Aorta (tissue), 5 donors: ENCODE measurements around the gene DYNC1H1. TPM values are rescaled to one million over a fixed set of nuclear protein-coding genes. Genes with fewer than 3 reads are reported as not detected.

Source experiments
- ATAC-seq: fragments of 200-7000 bp; cut with Tn5 transposase; one replicate; pipeline ENCODE4 v1.9.1; 2022; ENCODE audit warnings: moderate library complexity; ENCODE audit not compliant: low FRiP score
- DNase-seq, 2 donors: peaks; one replicate each; pipeline ENCODE4 v3.0.0-alpha.2; 2020
- H3K27ac ChIP-seq, 2 donors: one replicate each; pipeline ENCODE4 v1.5.1; 2013; ENCODE audit warnings: low read length in 2 of 2, mild to moderate bottlenecking in 2 of 2, moderate library complexity in 2 of 2, control low read depth in 1 of 2, inconsistent platforms in 1 of 2, low read depth in 1 of 2
- H3K27me3 ChIP-seq, 2 donors: one replicate each; pipeline ENCODE4 v1.6.1; 2013; ENCODE audit warnings: control low read depth in 1 of 2, low read length in 1 of 2, mild to moderate bottlenecking in 1 of 2, moderate library complexity in 1 of 2; ENCODE audit not compliant: insufficient read depth in 2 of 2, control insufficient read depth in 1 of 2
- H3K36me3 ChIP-seq, 2 donors: one replicate each; pipeline ENCODE4 v1.6.1; 2013; ENCODE audit warnings: control low read depth in 1 of 2, low read length in 1 of 2, mild to moderate bottlenecking in 1 of 2; ENCODE audit not compliant: insufficient read depth in 2 of 2, control insufficient read depth in 1 of 2
- H3K4me1 ChIP-seq, 2 donors: one replicate each; pipeline ENCODE4 v1.6.1; 2013; ENCODE audit warnings: low read length in 2 of 2, control low read depth in 1 of 2, mild to moderate bottlenecking in 1 of 2, moderate library complexity in 1 of 2; ENCODE audit not compliant: insufficient read depth in 2 of 2, control insufficient read depth in 1 of 2
- H3K4me3 ChIP-seq, 2 donors: one replicate each; pipeline ENCODE4 v1.5.1; 2013; ENCODE audit warnings: low read length in 2 of 2, control low read depth in 1 of 2, mild to moderate bottlenecking in 1 of 2
- H3K9me3 ChIP-seq: one replicate; pipeline ENCODE4 v1.6.1; 2013; ENCODE audit warnings: mild to moderate bottlenecking, low read length; ENCODE audit not compliant: control insufficient read depth
- WGBS, 2 donors: extraction: QIAGEN DNeasy Blood & Tissue Kit; methylation state at CpG; one replicate each; pipeline ENCODE4 v1.1.7; 2013; 5-methylcytosine and 5-hydroxymethylcytosine counted together
- intact Hi-C, 2 donors: fragments of 100-400 bp; cut with DNase I; formaldehyde crosslinking; loops; one replicate each; pipeline versions ENCODE4 v1.14.2 to v1.15.0; 2022
- polyA plus RNA-seq, 2 donors: library from polyadenylated mRNA; stranded (reverse); fragments of 200-250 nt; gene quantifications; one replicate each; pipeline ENCODE4 v1.2.3, GENCODE V29; 2013
- total RNA-seq, 2 donors: library from RNA; stranded (reverse); fragmentation: NEBNext Ultra II Directional; extraction: Animal tissue kit (Norgen Biotek cat#: 25700); gene quantifications; one replicate each; pipeline ENCODE4 v1.2.1, GENCODE V29; 2021
- donor health status: healthy with polysubstance abuse.
- donor health status: Bipolar disorder and iron deficiency.
- donor health status: DM: no; HTN: no; CAD: no.
- donor health status: DM: no; HTN: no; CAD: no.
- donor health status: DM: yes; HTN: yes; CAD: no.

The DYNC1H1 gene
- total and polyA plus RNA-seq, 4 donors: 26.5 to 481 (median 301) TPM

- Histone ChIP-seq H3K4me1 (no peaks in the 10 kb centered on the region), H3K27ac (no peak overlapping the region), H3K4me3 (no peak overlapping the region), H3K9me3 (no peaks in the 10 kb centered on the region), H3K27me3 (no peaks in the 10 kb centered on the region), H3K36me3 (peaks cover 5 to 24% of the 10 kb centered on the region in 2 donors)
- intact Hi-C loops: no loop called here
- no peak for DNase-seq
- WGBS, 2 donors: 90 to 91% methylated on average over 9 of the region's 9 CpGs
- no peak for ATAC-seq
Measured at GRCh38 chr14:102026934-102027333, 62.6 kb downstream of the DYNC1H1 start.

GRCh38 chr14:102027951-102028350, 63.6 kb downstream of the DYNC1H1 start:
- Histone ChIP-seq H3K9me3 (no peaks in the 10 kb centered on the region), H3K27me3 (no peaks in the 10 kb centered on the region), H3K4me1 (no peaks in the 10 kb centered on the region), H3K4me3 (no peak overlapping the region), H3K36me3 (peaks cover 5 to 24% of the 10 kb centered on the region in 2 donors), H3K27ac (no peak overlapping the region)
- DNase-seq (no peak), ATAC-seq (no peak)
- intact Hi-C loops: no loop called here
- 86 to 90% methylated on average over 6 of the region's 6 CpGs for WGBS, 2 donors

GRCh38 chr14:102028733-102029132, 64.4 kb downstream of the DYNC1H1 start:
- ATAC-seq: no peak
- WGBS, 2 donors: 49 to 53% methylated on average over 3 of the region's 3 CpGs

GRCh38 chr14:102029956-102030355, 65.6 kb downstream of the DYNC1H1 start:
- intact Hi-C loops: no loop called here
- DNase-seq: no peak
- ATAC-seq: no peak
- H3K27ac ChIP-seq: no peak overlapping the region
- no peaks in the 10 kb centered on the region for H3K27me3 ChIP-seq
- no peaks in the 10 kb centered on the region for H3K4me1 ChIP-seq
- H3K4me3 ChIP-seq: no peak overlapping the region
- WGBS, 2 donors: 72 to 76% methylated on average over 2 of the region's 2 CpGs
- peaks cover 6 to 30% of the 10 kb centered on the region in 2 donors for H3K36me3 ChIP-seq
- no peaks in the 10 kb centered on the region for H3K9me3 ChIP-seq

More at GRCh38 chr14:102028733-102029132, 64.4 kb downstream of the DYNC1H1 start:
- H3K36me3 ChIP-seq: peaks cover 5 to 27% of the 10 kb centered on the region in 2 donors
- no peak for DNase-seq
- H3K4me1 ChIP-seq: no peaks in the 10 kb centered on the region
- intact Hi-C loops: no loop called here
- no peaks in the 10 kb centered on the region for H3K9me3 ChIP-seq
- H3K4me3 ChIP-seq: no peak overlapping the region
- H3K27me3 ChIP-seq: no peaks in the 10 kb centered on the region
- no peak overlapping the region for H3K27ac ChIP-seq

GRCh38 chr14:102033241-102033640, 68.9 kb downstream of the DYNC1H1 start:
- no peak for DNase-seq
- no peaks in the 10 kb centered on the region for H3K9me3 ChIP-seq
- peaks cover 17 to 21% of the 10 kb centered on the region in 2 donors for H3K36me3 ChIP-seq
- no peak overlapping the region for H3K4me3 ChIP-seq
- no peak overlapping the region for H3K27ac ChIP-seq
- ATAC-seq: no peak
- no peaks in the 10 kb centered on the region for H3K27me3 ChIP-seq
- H3K4me1 ChIP-seq: no peaks in the 10 kb centered on the region
- 92 to 95% methylated on average over 13 of the region's 13 CpGs for WGBS, 2 donors
- intact Hi-C loops: no loop called here

- DNase-seq (no peak), ATAC-seq (no peak)
- intact Hi-C loops: no loop called here
- H3K27ac ChIP-seq: no peak overlapping the region
- no peaks in the 10 kb centered on the region for H3K27me3 ChIP-seq
- peaks cover 17 to 22% of the 10 kb centered on the region in 2 donors for H3K36me3 ChIP-seq
- H3K9me3 ChIP-seq: no peaks in the 10 kb centered on the region
- no peaks in the 10 kb centered on the region for H3K4me1 ChIP-seq
- 88% methylated on average over 11 of the region's 11 CpGs for WGBS, 2 donors
- no peak overlapping the region for H3K4me3 ChIP-seq
Measured at GRCh38 chr14:102034301-102034700, 69.9 kb downstream of the DYNC1H1 start.

- peaks cover 14 to 22% of the 10 kb centered on the region in 2 donors for H3K36me3 ChIP-seq
- no peak for ATAC-seq
- H3K9me3 ChIP-seq: no peaks in the 10 kb centered on the region
- no peak overlapping the region for H3K27ac ChIP-seq
- H3K4me3 ChIP-seq: no peak overlapping the region
- intact Hi-C loops: no loop called here
- no peaks in the 10 kb centered on the region for H3K27me3 ChIP-seq
- WGBS, 2 donors: 94 to 95% methylated on average over 9 of the region's 9 CpGs
- H3K4me1 ChIP-seq: no peaks in the 10 kb centered on the region
- no peak for DNase-seq
Measured at GRCh38 chr14:102035914-102036313, 71.5 kb downstream of the DYNC1H1 start.

- no peaks in the 10 kb centered on the region for H3K9me3 ChIP-seq
- H3K27ac ChIP-seq: no peak overlapping the region
- no peaks in the 10 kb centered on the region for H3K4me1 ChIP-seq
- peaks cover 14 to 34% of the 10 kb centered on the region in 2 donors for H3K36me3 ChIP-seq
- ATAC-seq (no peak), DNase-seq (no peak)
- WGBS, 2 donors: 48 to 63% methylated on average over 1 of the region's 1 CpG
- intact Hi-C loops: no loop called here
- H3K27me3 ChIP-seq: no peaks in the 10 kb centered on the region
- no peak overlapping the region for H3K4me3 ChIP-seq
Measured at GRCh38 chr14:102037686-102038085, 73.3 kb downstream of the DYNC1H1 start.

- 92 to 93% methylated on average over 16 of the region's 16 CpGs for WGBS, 2 donors
- intact Hi-C loops: no loop called here
- H3K36me3 ChIP-seq: peaks cover 14 to 32% of the 10 kb centered on the region in 2 donors
Measured at GRCh38 chr14:102039157-102039556, 74.8 kb downstream of the DYNC1H1 start.

More at GRCh38 chr14:102039157-102039556, 74.8 kb downstream of the DYNC1H1 start:
- no peak for DNase-seq
- Histone ChIP-seq H3K4me1 (no peaks in the 10 kb centered on the region), H3K4me3 (no peak overlapping the region), H3K27me3 (no peaks in the 10 kb centered on the region), H3K27ac (no peak overlapping the region), H3K9me3 (no peaks in the 10 kb centered on the region)
- no peak for ATAC-seq
